ENCODE results near the gene OBP2A. TPM values are rescaled to one million over a fixed set of nuclear protein-coding genes. Genes with fewer than 3 reads are reported as not detected.
"Not testable (repeated sequence)": the region's sequence is repeated elsewhere in the genome, so short reads cannot be mapped to it uniquely, and the experiment has no call there.

Gene OBP2A
- total RNA-seq, 1 donor from 2014 or later, result not detected

GRCh38 chr9:135509458-135509857, 36.5 kb upstream of the OBP2A start:
- DNase-seq (ENCODE audit: low read depth, low spot score), result no peak

- no peak for DNase-seq (ENCODE audit: low read depth, low spot score)
These were observed 33.7 kb upstream of the OBP2A start for GRCh38 chr9:135512241-135512603.

GRCh38 chr9:135512904-135513303, 33.0 kb upstream of the OBP2A start:
- DNase-seq (ENCODE audit: low read depth, low spot score), result no peak

- DNase-seq (ENCODE audit: low read depth, low spot score), result no peak
These were observed 32.5 kb upstream of the OBP2A start for GRCh38 chr9:135513351-135513846.

GRCh38 chr9:135513906-135514305, 32.0 kb upstream of the OBP2A start:
- not testable (repeated sequence) for DNase-seq (ENCODE audit: low read depth, low spot score)

GRCh38 chr9:135514342-135515082, 31.4 kb upstream of the OBP2A start:
- no peak for DNase-seq (ENCODE audit: low read depth, low spot score)

GRCh38 chr9:135515083-135515951, 30.6 kb upstream of the OBP2A start:
- no peak for DNase-seq (ENCODE audit: low read depth, low spot score)

- peak; percentile 24 for DNase-seq (ENCODE audit: low read depth, low spot score)
These were observed 29.6 kb upstream of the OBP2A start for GRCh38 chr9:135516132-135516860.

- no peak for DNase-seq (ENCODE audit: low read depth, low spot score)
These were observed 28.5 kb upstream of the OBP2A start for GRCh38 chr9:135517407-135517822.

GRCh38 chr9:135519179-135519971, 26.6 kb upstream of the OBP2A start:
- DNase-seq (ENCODE audit: low read depth, low spot score), result no peak

- DNase-seq (ENCODE audit: low read depth, low spot score), result no peak
These were observed 24.9 kb upstream of the OBP2A start, which contains the start of gene LCN1 for GRCh38 chr9:135520916-135521607. Gene LCN1 (plus strand): TSS chr9:135521440. CDS start chr9:135521498, 58 bp downstream.

- no peak for DNase-seq (ENCODE audit: low read depth, low spot score)
These were observed 24.3 kb upstream of the OBP2A start for GRCh38 chr9:135521608-135522095.

GRCh38 chr9:135522137-135522877, 23.6 kb upstream of the OBP2A start:
- DNase-seq (ENCODE audit: low read depth, low spot score), result no peak

GRCh38 chr9:135522931-135523330, 23.0 kb upstream of the OBP2A start:
- DNase-seq (ENCODE audit: low read depth, low spot score), result no peak

GRCh38 chr9:135523521-135524129, 22.3 kb upstream of the OBP2A start:
- DNase-seq (ENCODE audit: low read depth, low spot score), result no peak

GRCh38 chr9:135524130-135524861, 21.6 kb upstream of the OBP2A start:
- no peak for DNase-seq (ENCODE audit: low read depth, low spot score)

GRCh38 chr9:135525241-135526088, 20.5 kb upstream of the OBP2A start:
- DNase-seq (ENCODE audit: low read depth, low spot score), result no peak

Data from pulmonary artery endothelial cell (primary cell).